ENCODE data around the gene CCR7. TPM values are rescaled to one million over a fixed set of nuclear protein-coding genes. Genes with fewer than 3 reads are reported as not detected.

The CCR7 gene
- total and polyA plus RNA-seq, 4 donors = 1.8 to 5.9 (median 3.0) TPM

DNA sequence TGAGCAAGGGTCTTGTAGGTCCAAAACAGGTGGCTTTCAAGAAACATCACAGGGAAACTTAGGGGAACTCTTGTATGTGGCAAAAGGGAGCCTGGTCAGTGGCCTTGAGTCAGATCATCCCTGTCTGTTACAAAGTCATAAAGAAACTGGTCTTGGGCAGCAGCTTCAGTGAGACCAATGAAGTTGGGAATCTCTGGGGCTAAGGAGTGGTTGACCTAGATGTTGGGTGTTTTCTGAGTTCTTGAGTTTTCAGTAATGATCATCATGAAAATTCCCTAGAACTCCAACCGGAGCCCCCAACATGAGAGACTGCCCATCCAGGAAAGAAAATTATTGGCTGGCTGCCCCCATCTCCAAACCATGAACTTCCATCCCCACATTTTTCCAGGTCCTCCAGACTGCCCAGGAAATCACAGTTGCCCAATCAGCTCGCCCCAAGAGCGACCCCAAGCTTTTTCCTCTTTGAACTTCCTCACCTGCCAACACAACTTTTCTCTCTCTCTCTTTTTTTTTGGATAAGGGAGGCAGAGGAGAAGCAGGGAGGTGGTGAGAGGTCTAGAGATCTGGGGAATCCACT lies 3.9 kb downstream of the CCR7 start:
- Histone ChIP-seq H3K36me3 (ENCODE audit: control insufficient read depth in 4 of 4, insufficient read depth in 4 of 4, low read length in 4 of 4) (no peaks in the 10 kb centered on the region), H3K9me3 (ENCODE audit: control insufficient read depth in 4 of 4, insufficient read depth in 3 of 4, low read length in 3 of 4) (no peaks in the 10 kb centered on the region), H3K4me3 (no peak overlapping the region), H3K27me3 (ENCODE audit: control insufficient read depth in 3 of 3, insufficient read depth in 3 of 3, low read length in 2 of 3) (no peaks in the 10 kb centered on the region), H3K27ac (ENCODE audit: low read depth in 1 of 2, low read length in 1 of 2) (no peak overlapping the region), H3K9ac (ENCODE audit: insufficient read depth in 1 of 2, low read length in 2 of 2) (no peak overlapping the region), H3K4me1 (ENCODE audit: control insufficient read depth in 5 of 5, insufficient read depth in 5 of 5, low read length in 5 of 5) (peaks cover 0 to 40% (median 21%) of the 10 kb centered on the region in 5 donors)
- TF ChIP-seq, protein P1, sequence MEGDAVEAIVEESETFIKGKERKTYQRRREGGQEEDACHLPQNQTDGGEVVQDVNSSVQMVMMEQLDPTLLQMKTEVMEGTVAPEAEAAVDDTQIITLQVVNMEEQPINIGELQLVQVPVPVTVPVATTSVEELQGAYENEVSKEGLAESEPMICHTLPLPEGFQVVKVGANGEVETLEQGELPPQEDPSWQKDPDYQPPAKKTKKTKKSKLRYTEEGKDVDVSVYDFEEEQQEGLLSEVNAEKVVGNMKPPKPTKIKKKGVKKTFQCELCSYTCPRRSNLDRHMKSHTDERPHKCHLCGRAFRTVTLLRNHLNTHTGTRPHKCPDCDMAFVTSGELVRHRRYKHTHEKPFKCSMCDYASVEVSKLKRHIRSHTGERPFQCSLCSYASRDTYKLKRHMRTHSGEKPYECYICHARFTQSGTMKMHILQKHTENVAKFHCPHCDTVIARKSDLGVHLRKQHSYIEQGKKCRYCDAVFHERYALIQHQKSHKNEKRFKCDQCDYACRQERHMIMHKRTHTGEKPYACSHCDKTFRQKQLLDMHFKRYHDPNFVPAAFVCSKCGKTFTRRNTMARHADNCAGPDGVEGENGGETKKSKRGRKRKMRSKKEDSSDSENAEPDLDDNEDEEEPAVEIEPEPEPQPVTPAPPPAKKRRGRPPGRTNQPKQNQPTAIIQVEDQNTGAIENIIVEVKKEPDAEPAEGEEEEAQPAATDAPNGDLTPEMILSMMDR (IDR thresholded peaks at IDR 0.05; ENCODE audit: control extremely low read depth, extremely low read depth) = no peak
- no peak for ATAC-seq (ENCODE audit: insufficient read depth, low FRiP score)
- WGBS, 2 donors = 63 to 64% methylated on average over 3 of the region's 3 CpGs
- no peak for DNase-seq

DNA sequence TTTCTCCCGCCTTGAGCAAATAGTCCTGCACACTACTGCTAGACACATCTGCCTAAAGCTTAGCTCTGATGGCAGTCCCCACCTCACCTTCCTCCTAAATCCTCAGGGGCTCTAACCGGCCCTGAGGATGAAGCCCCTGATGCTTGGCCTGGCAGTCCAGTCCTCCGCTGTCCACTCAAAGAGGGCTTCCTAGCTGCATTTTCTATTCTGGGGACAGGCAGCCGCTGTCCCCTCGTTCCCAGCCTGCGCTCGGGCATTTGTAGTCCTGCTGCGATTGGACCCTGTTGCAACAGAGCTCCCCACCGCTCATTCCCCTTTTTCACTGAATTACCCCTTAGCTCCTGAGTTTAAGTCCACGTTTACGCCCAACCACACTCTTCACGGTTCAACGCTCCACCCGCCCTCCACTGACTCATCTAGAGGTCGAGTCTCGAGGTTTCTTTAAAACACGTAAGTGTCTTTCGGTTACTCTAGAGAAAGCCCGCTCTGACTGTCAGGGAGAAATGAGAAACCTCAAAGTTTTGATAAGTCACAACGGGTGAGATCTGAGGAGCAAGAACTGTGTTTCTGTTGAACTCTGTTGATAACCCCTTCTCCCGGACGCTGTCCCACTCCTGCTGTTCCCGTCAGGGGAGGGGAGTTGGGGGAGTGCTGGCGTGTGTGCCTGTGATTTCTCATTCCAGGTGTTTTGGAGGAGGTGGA lies 4.5 kb downstream of the CCR7 start:
- H3K4me3 ChIP-seq = no peak overlapping the region
- WGBS, 2 donors = 59 to 67% methylated on average over 24 of the region's 24 CpGs
- peak overlapping the region in 1 of 2 donors; percentile 46 for H3K27ac ChIP-seq (ENCODE audit: low read depth in 1 of 2, low read length in 1 of 2)
- DNase-seq (no peak), ATAC-seq (ENCODE audit: insufficient read depth, low FRiP score) (no peak)
- H3K9me3 ChIP-seq (ENCODE audit: control insufficient read depth in 4 of 4, insufficient read depth in 3 of 4, low read length in 3 of 4) = no peaks in the 10 kb centered on the region
- H3K27me3 ChIP-seq (ENCODE audit: control insufficient read depth in 3 of 3, insufficient read depth in 3 of 3, low read length in 2 of 3) = no peaks in the 10 kb centered on the region
- peaks cover 0 to 41% (median 23%) of the 10 kb centered on the region in 5 donors for H3K4me1 ChIP-seq (ENCODE audit: control insufficient read depth in 5 of 5, insufficient read depth in 5 of 5, low read length in 5 of 5)
- TF ChIP-seq, protein P1 (IDR thresholded peaks at IDR 0.05; ENCODE audit: control extremely low read depth, extremely low read depth) = no peak
- H3K9ac ChIP-seq (ENCODE audit: insufficient read depth in 1 of 2, low read length in 2 of 2) = peak overlapping the region in 1 of 2 donors; percentile 36
- no peaks in the 10 kb centered on the region for H3K36me3 ChIP-seq (ENCODE audit: control insufficient read depth in 4 of 4, insufficient read depth in 4 of 4, low read length in 4 of 4)

- peak overlapping the region in 1 of 2 donors; percentile 36 for H3K9ac ChIP-seq (ENCODE audit: insufficient read depth in 1 of 2, low read length in 2 of 2)
- H3K27ac ChIP-seq (ENCODE audit: low read depth in 1 of 2, low read length in 1 of 2) = peak overlapping the region; percentile 53 to 65
- H3K27me3 ChIP-seq (ENCODE audit: control insufficient read depth in 3 of 3, insufficient read depth in 3 of 3, low read length in 2 of 3) = no peaks in the 10 kb centered on the region
- no peak overlapping the region for H3K4me3 ChIP-seq
- H3K4me1 ChIP-seq (ENCODE audit: control insufficient read depth in 5 of 5, insufficient read depth in 5 of 5, low read length in 5 of 5) = peaks cover 0 to 41% (median 23%) of the 10 kb centered on the region in 5 donors
- TF ChIP-seq, protein P1 (IDR thresholded peaks at IDR 0.05; ENCODE audit: control extremely low read depth, extremely low read depth) = peak; percentile 97
- ATAC-seq (ENCODE audit: insufficient read depth, low FRiP score) (peak; percentile 84), DNase-seq (peak; percentile 91 to 95 (median 93))
- 12 to 16% methylated on average over 13 of the region's 13 CpGs for WGBS, 2 donors
- H3K9me3 ChIP-seq (ENCODE audit: control insufficient read depth in 4 of 4, insufficient read depth in 3 of 4, low read length in 3 of 4) = no peaks in the 10 kb centered on the region
- no peaks in the 10 kb centered on the region for H3K36me3 ChIP-seq (ENCODE audit: control insufficient read depth in 4 of 4, insufficient read depth in 4 of 4, low read length in 4 of 4)
These were observed 5.2 kb downstream of the CCR7 start for GRCh38 chr17:40559954-40560591.
